H9 (cell line): ENCODE data around the gene PHOSPHO1. TPM values are rescaled to one million over a fixed set of nuclear protein-coding genes. Genes with fewer than 3 reads are reported as not detected.

Source experiments
- DNase-seq: peaks from one replicate; pipeline ENCODE4 v3.0.0-alpha.2; 2017
- H2AFZ ChIP-seq: one replicate; pipeline ENCODE4 v1.6.1; 2013; ENCODE audit warnings: mild to moderate bottlenecking, low read length, control low read depth, moderate library complexity
- H2AK5ac ChIP-seq: 2 replicates; pipeline ENCODE4 v1.6.1; 2013; ENCODE audit warnings: low read length, control low read depth, mixed read lengths; ENCODE audit not compliant: insufficient read length
- H2BK120ac ChIP-seq: one replicate; pipeline ENCODE4 v1.6.1; 2013; ENCODE audit warnings: low read depth, mild to moderate bottlenecking, low read length, control low read depth, inconsistent platforms; ENCODE audit not compliant: poor library complexity, severe bottlenecking
- H2BK12ac ChIP-seq: 2 replicates; pipeline ENCODE4 v1.6.1; 2013; ENCODE audit warnings: low read length, control low read depth, mixed read lengths, low read depth; ENCODE audit not compliant: insufficient read length
- H2BK15ac ChIP-seq: 2 replicates; pipeline ENCODE4 v1.6.1; 2013; ENCODE audit warnings: low read depth, low read length, control low read depth
- H2BK20ac ChIP-seq: one replicate; pipeline ENCODE4 v1.6.1; 2013; ENCODE audit warnings: low read depth, mild to moderate bottlenecking, low read length, control low read depth, inconsistent platforms; ENCODE audit not compliant: poor library complexity, severe bottlenecking
- H2BK5ac ChIP-seq: 2 replicates; pipeline ENCODE4 v1.6.1; 2013; ENCODE audit warnings: low read length, control low read depth, mixed read lengths; ENCODE audit not compliant: insufficient read length
- H3K14ac ChIP-seq: 2 replicates; pipeline ENCODE4 v1.6.1; 2013; ENCODE audit warnings: low read length, control low read depth; ENCODE audit not compliant: insufficient read depth
- H3K18ac ChIP-seq: 2 replicates; pipeline ENCODE4 v1.6.1; 2013; ENCODE audit warnings: low read depth, mild to moderate bottlenecking, mixed read lengths, low read length, control low read depth; ENCODE audit not compliant: insufficient read length
- H3K23ac ChIP-seq: 2 replicates; pipeline ENCODE4 v1.6.1; 2013; ENCODE audit warnings: low read length, control low read depth, mixed read lengths, low read depth; ENCODE audit not compliant: insufficient read length
- H3K23me2 ChIP-seq: 2 replicates; pipeline ENCODE4 v1.6.1; 2013; ENCODE audit warnings: low read depth, mild to moderate bottlenecking, mixed read lengths, low read length, control low read depth; ENCODE audit not compliant: insufficient read length, poor library complexity, severe bottlenecking
- H3K27ac ChIP-seq: 2 replicates; pipeline ENCODE4 v1.5.1; 2013; ENCODE audit warnings: low read length, control low read depth, mixed read lengths, low read depth; ENCODE audit not compliant: insufficient read length
- H3K27me3 ChIP-seq: 2 replicates; pipeline ENCODE4 v1.6.1; 2013; ENCODE audit warnings: low read length, control low read depth, inconsistent platforms; ENCODE audit not compliant: insufficient read depth
- H3K4ac ChIP-seq: 2 replicates; pipeline ENCODE4 v1.6.1; 2013; ENCODE audit warnings: low read depth, mild to moderate bottlenecking, control low read depth, inconsistent platforms, low read length, moderate library complexity
- H3K4me1 ChIP-seq: 2 replicates; pipeline ENCODE4 v1.6.1; 2013; ENCODE audit warnings: low read length, control low read depth, inconsistent platforms; ENCODE audit not compliant: insufficient read depth
- H3K4me2 ChIP-seq: 2 replicates; pipeline ENCODE4 v1.6.1; 2013; ENCODE audit warnings: low read length, control low read depth, mixed read lengths; ENCODE audit not compliant: insufficient read length, insufficient read depth
- H3K56ac ChIP-seq: 2 replicates; pipeline ENCODE4 v1.6.1; 2013; ENCODE audit warnings: low read depth, mild to moderate bottlenecking, mixed read lengths, low read length, control low read depth; ENCODE audit not compliant: insufficient read length
- H3K79me1 ChIP-seq: 2 replicates; pipeline ENCODE4 v1.6.1; 2013; ENCODE audit warnings: low read depth, mild to moderate bottlenecking, moderate library complexity, low read length, control low read depth, inconsistent platforms; ENCODE audit not compliant: insufficient read depth, poor library complexity, severe bottlenecking
- H3K79me2 ChIP-seq: 2 replicates; pipeline ENCODE4 v1.6.1; 2013; ENCODE audit warnings: low read length, control low read depth, inconsistent platforms; ENCODE audit not compliant: insufficient read depth
- H3K9ac ChIP-seq: 2 replicates; pipeline ENCODE4 v1.6.1; 2013; ENCODE audit warnings: low read length, control low read depth, mixed read lengths; ENCODE audit not compliant: insufficient read length; ENCODE audit errors: extremely low read depth
- H3K9me3 ChIP-seq: one replicate; pipeline ENCODE4 v1.6.1; 2013; ENCODE audit warnings: low read depth, low read length, inconsistent platforms; ENCODE audit not compliant: control insufficient read depth
- H3T11ph ChIP-seq: one replicate; pipeline ENCODE4 v1.6.1; 2013; ENCODE audit warnings: mild to moderate bottlenecking, low read length, control low read depth, inconsistent platforms
- H4K20me1 ChIP-seq: one replicate; pipeline ENCODE4 v1.6.1; 2013; ENCODE audit not compliant: control insufficient read depth, insufficient read length, insufficient read depth
- H4K5ac ChIP-seq: 2 replicates; pipeline ENCODE4 v1.6.1; 2013; ENCODE audit warnings: low read depth, mild to moderate bottlenecking, mixed read lengths, low read length, control low read depth; ENCODE audit not compliant: insufficient read length
- H4K8ac ChIP-seq: replicated peaks from 2 replicates; pipeline ENCODE4 v1.6.1; 2013; ENCODE audit warnings: low read length, control low read depth, mixed read lengths, low read depth; ENCODE audit not compliant: insufficient read length
- H4K91ac ChIP-seq: 2 replicates; pipeline ENCODE4 v1.6.1; 2013; ENCODE audit warnings: low read depth, mild to moderate bottlenecking, moderate library complexity, mixed read lengths, low read length, control low read depth; ENCODE audit not compliant: insufficient read length
- H3K27ac Mint-ChIP-seq, 3 experiments: 2 replicates in 2 of 3; 3 replicates in 1 of 3; pipeline ENCODE4 v1.8.0; 2020 to 2021; ENCODE audit warnings: mixed read lengths in 3 of 3, mild to moderate bottlenecking in 1 of 3, moderate library complexity in 1 of 3
- H3K27me3 Mint-ChIP-seq: 2 replicates; pipeline ENCODE4 v1.8.0; 2021; ENCODE audit warnings: low read depth, mild to moderate bottlenecking, moderate library complexity, mixed read lengths
- H3K36me3 Mint-ChIP-seq, 3 experiments: 2 replicates in 2 of 3; 3 replicates in 1 of 3; pipeline ENCODE4 v1.8.0; 2020 to 2021; ENCODE audit warnings: low read depth in 3 of 3, mixed read lengths in 3 of 3; ENCODE audit not compliant: insufficient read depth in 1 of 3
- H3K4me1 Mint-ChIP-seq, 2 experiments: 2 replicates each; pipeline ENCODE4 v1.8.0; 2020; ENCODE audit warnings: mixed read lengths in 2 of 2
- H3K4me3 Mint-ChIP-seq, 2 experiments: 2 replicates in 1 of 2; 3 replicates in 1 of 2; pipeline ENCODE4 v1.8.0; 2020 to 2021; ENCODE audit warnings: mild to moderate bottlenecking in 2 of 2, mixed read lengths in 2 of 2, moderate library complexity in 1 of 2
- H3K9me3 Mint-ChIP-seq, 2 experiments: 2 replicates in 1 of 2; 3 replicates in 1 of 2; pipeline ENCODE4 v1.8.0; 2020; ENCODE audit warnings: mild to moderate bottlenecking in 2 of 2, mixed read lengths in 2 of 2, moderate library complexity in 1 of 2
- WGBS: extraction: QIAGEN DNeasy Blood & Tissue Kit; methylation state at CpG from one replicate; pipeline ENCODE4 v1.1.7; 2013; ENCODE audit warnings: missing lambda C conversion rate, low lambda C conversion rate, mixed read lengths; ENCODE audit not compliant: insufficient read length; ENCODE audit errors: extremely low coverage; 5-methylcytosine and 5-hydroxymethylcytosine counted together
- total RNA-seq: library from RNA; stranded (reverse); gene quantifications from 2 replicates; pipeline ENCODE4 v1.2.1, GENCODE V29; 2021
- TF ChIP-seq, protein P1 (sequence below): fragments of 200-600 bp; sonication (generic); conservative IDR thresholded peaks from 3 replicates; pipeline ENCODE4 v1.8.0; 2021; ENCODE audit warnings: antibody characterized with exemption, mild to moderate bottlenecking

The PHOSPHO1 gene
- total RNA-seq, 1 experiment from 2014 or later, result 0.63 TPM

GRCh38 chr17:49195751-49196150 lies 34.8 kb downstream of the PHOSPHO1 start:
- Histone ChIP-seq H3K14ac (no peak overlapping the region), H3K4me2 (no peak overlapping the region), H2AFZ (no peak overlapping the region), H2BK12ac (no peak overlapping the region), H3K4ac (no peak overlapping the region), H4K5ac (no peak overlapping the region), H3K79me1 (no peaks in the 10 kb centered on the region), H4K8ac (no peak overlapping the region), H2BK120ac (no peak overlapping the region), H2BK5ac (no peak overlapping the region), H3K4me1 (no peaks in the 10 kb centered on the region; the same call in 1 of the 2 replicates), H3K23ac (no peak overlapping the region), H3K56ac (no peak overlapping the region), H3K27ac (no peak overlapping the region), H3K9me3 (no peaks in the 10 kb centered on the region), H4K20me1 (no peaks in the 10 kb centered on the region), H3K79me2 (no peaks in the 10 kb centered on the region), H3K27me3 (no peaks in the 10 kb centered on the region), H2AK5ac (no peak overlapping the region), H2BK15ac (no peak overlapping the region), H4K91ac (no peak overlapping the region), H3T11ph (no peak overlapping the region), H3K9ac (no peak overlapping the region), H2BK20ac (no peak overlapping the region), H3K18ac (no peak overlapping the region), H3K23me2 (peaks cover 6% of the 10 kb centered on the region)
- TF ChIP-seq, protein P1, sequence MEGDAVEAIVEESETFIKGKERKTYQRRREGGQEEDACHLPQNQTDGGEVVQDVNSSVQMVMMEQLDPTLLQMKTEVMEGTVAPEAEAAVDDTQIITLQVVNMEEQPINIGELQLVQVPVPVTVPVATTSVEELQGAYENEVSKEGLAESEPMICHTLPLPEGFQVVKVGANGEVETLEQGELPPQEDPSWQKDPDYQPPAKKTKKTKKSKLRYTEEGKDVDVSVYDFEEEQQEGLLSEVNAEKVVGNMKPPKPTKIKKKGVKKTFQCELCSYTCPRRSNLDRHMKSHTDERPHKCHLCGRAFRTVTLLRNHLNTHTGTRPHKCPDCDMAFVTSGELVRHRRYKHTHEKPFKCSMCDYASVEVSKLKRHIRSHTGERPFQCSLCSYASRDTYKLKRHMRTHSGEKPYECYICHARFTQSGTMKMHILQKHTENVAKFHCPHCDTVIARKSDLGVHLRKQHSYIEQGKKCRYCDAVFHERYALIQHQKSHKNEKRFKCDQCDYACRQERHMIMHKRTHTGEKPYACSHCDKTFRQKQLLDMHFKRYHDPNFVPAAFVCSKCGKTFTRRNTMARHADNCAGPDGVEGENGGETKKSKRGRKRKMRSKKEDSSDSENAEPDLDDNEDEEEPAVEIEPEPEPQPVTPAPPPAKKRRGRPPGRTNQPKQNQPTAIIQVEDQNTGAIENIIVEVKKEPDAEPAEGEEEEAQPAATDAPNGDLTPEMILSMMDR, result no peak
- no CpG with 5 or more reads among the region's 4 CpGs for WGBS
- H3K4me3 Mint-ChIP-seq, result no peak overlapping the region
- peaks cover 5% of the 10 kb centered on the region for H3K27me3 Mint-ChIP-seq
- no peaks in the 10 kb centered on the region for H3K36me3 Mint-ChIP-seq
- peaks cover 8 to 13% of the 10 kb centered on the region in 2 experiments for H3K4me1 Mint-ChIP-seq
- H3K9me3 Mint-ChIP-seq, result no peaks in the 10 kb centered on the region
- H3K27ac Mint-ChIP-seq, result no peak overlapping the region
- DNase-seq, result no peak
